Stomach (tissue), 4 donors: ENCODE data around the gene RASA1.

Experiments used
- CTCF ChIP-seq, 7 experiments: fragments of 450-650 bp in 4 of 7; fragments of 200-600 bp in 3 of 7; sonication (generic) in 3 of 7; IDR thresholded peaks; one replicate each; pipeline ENCODE4 v1.5.1; 2016 to 2019; ENCODE audit warnings: antibody characterized with exemption in 7 of 7, control low read depth in 2 of 7, mild to moderate bottlenecking in 1 of 7
- EP300 ChIP-seq: sonication (generic); formaldehyde crosslinking; IDR thresholded peaks from one replicate; pipeline ENCODE4 v1.6.1; 2017; ENCODE audit warnings: antibody characterized with exemption

GRCh38 chr5:87282269-87282668, 14.6 kb downstream of the RASA1 start:
- TF ChIP-seq CTCF (IDR thresholded peaks at IDR 0.05), result no peak
- no peak for TF ChIP-seq EP300
